Fibroblast of the aortic adventitia (primary cell): ENCODE measurements around the gene RGL1. TPM values are rescaled to one million over a fixed set of nuclear protein-coding genes. Genes with fewer than 3 reads are reported as not detected.

Experiments used
- DNase-seq: peaks from one replicate; pipeline ENCODE4 v3.0.0-alpha.2; 2010; ENCODE audit warnings: low read depth
- H3K4me3 ChIP-seq: 2 replicates; pipeline ENCODE4 v1.5.1; 2011; ENCODE audit warnings: low read depth, mild to moderate bottlenecking, control low read depth, low read length, moderate library complexity
- total RNA-seq: library from RNA; depleted of rRNA; stranded (reverse); fragments of >200 nt; gene quantifications from 2 replicates; pipeline ENCODE4 v1.2.3, GENCODE V29; 2012; ENCODE audit warnings: low replicate concordance
- TF ChIP-seq, protein P1 (sequence below): IDR thresholded peaks from 2 replicates; pipeline ENCODE4 v1.5.1; 2011; ENCODE audit warnings: mild to moderate bottlenecking, low read length, control low read depth, inconsistent platforms; ENCODE audit not compliant: insufficient read depth

RGL1 gene
- total RNA-seq, 1 donor = 55.1 TPM

DNA sequence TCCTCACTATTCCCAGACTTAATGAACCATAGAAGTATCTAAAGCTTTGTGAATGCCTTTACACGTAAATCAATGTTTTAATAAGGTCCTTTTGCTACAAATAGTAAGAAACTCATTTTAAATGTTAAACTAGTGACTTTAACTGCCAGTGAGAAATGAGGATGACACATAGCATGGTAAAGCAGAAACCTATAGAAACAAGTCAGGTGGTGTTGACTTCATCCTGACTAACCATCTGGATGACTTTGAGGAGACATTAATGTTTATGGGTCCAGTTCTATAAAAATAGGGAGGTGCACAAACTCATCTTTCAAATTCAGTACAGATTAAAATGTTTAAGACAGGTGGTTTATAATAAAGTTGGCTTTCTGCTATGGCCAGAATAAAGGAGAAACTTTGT lies 147.2 kb downstream of the RGL1 start:
- TF ChIP-seq, protein P1, sequence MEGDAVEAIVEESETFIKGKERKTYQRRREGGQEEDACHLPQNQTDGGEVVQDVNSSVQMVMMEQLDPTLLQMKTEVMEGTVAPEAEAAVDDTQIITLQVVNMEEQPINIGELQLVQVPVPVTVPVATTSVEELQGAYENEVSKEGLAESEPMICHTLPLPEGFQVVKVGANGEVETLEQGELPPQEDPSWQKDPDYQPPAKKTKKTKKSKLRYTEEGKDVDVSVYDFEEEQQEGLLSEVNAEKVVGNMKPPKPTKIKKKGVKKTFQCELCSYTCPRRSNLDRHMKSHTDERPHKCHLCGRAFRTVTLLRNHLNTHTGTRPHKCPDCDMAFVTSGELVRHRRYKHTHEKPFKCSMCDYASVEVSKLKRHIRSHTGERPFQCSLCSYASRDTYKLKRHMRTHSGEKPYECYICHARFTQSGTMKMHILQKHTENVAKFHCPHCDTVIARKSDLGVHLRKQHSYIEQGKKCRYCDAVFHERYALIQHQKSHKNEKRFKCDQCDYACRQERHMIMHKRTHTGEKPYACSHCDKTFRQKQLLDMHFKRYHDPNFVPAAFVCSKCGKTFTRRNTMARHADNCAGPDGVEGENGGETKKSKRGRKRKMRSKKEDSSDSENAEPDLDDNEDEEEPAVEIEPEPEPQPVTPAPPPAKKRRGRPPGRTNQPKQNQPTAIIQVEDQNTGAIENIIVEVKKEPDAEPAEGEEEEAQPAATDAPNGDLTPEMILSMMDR = no peak
- H3K4me3 ChIP-seq = no peak overlapping the region
- DNase-seq = no peak

DNA sequence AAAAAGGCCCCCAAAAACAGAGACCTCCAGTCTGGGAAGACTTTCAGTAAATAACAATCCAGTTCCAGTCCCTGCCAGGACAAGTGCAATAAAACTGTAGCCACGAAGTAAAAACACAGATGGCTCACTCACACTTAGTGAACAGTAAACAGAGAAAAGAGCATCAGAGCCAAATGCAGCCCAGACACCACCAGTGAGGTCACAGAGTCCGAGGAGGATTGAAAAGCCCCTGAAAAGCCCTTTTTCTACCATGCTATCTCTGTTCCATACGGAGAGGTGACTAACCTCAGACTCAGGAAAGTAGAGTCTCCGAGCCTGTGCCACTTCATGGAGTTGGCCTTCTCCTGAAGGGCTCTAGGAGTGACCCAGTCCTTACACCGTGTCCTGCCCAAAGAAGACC lies 148.1 kb downstream of the RGL1 start:
- no peak overlapping the region for H3K4me3 ChIP-seq
- no peak for DNase-seq
- TF ChIP-seq, protein P1 = no peak

DNA sequence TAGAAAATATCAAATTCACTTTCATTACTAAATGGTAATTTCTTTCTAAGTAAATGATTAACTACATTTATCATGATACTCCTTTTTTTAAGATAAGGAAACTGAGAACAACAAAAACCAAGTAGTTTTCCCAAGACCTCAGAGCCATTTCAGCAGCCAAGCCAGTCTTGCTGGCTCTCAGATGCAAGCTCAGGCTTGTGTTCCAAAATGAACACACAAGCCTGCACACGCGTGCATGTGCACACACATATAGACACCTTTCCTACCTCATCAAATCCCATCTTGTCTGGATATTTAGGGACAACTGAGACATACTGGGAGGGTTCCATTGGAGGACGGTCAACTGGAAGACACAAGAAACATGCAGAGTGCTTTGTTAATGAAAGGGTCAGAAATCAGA lies 149.6 kb downstream of the RGL1 start:
- DNase-seq = no peak
- no peak overlapping the region for H3K4me3 ChIP-seq
- TF ChIP-seq, protein P1 = no peak

DNA sequence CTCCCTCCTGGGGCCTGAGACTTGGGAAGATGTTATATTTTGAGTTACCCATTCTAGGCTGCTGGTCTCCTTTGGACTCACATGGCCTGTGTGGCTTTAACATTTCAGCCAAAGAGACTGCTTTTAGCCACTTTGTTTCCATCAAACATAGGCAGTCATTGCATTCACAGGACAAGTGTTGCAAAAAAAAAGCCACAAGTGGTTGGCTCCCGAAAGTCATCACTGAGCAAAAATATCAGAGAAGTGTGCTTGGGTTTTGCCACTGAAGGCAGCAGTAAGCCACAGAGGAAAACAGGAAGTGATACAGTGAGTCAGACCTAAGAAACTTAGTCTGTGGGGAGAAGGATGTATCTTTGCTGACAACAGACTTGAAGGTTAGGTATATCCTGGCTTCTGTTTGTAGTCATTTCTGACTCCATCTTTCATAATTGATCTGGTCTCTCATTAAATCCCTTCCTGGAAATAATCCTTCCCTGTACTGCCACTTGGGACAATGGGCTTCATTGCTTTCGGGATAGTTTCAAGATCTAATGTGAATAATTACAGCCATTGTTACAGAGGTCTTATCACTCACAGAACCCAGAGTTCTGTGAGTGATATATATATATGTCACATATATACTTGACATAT lies 151.8 kb downstream of the RGL1 start:
- H3K4me3 ChIP-seq = no peak overlapping the region
- TF ChIP-seq, protein P1 = peak; percentile 45
- peak; percentile 70 for DNase-seq

GRCh38 chr1:183957216-183957830 lies 152.4 kb downstream of the RGL1 start:
- no peak overlapping the region for H3K4me3 ChIP-seq
- TF ChIP-seq, protein P1 = no peak
- DNase-seq = peak; percentile 49

GRCh38 chr1:183958958-183959357 lies 154.0 kb downstream of the RGL1 start:
- TF ChIP-seq, protein P1 = no peak
- DNase-seq = no peak
- no peak overlapping the region for H3K4me3 ChIP-seq
